Stimulated activated CD4-positive, alpha-beta T cell treated with anti-CD3 and anti-CD28 coated beads, Interleukin-1b, Interleukin-23, amount 100 ng/mL, for 1 hour (primary cell): ENCODE data around the gene INIP.
"Not testable (repeated sequence)": the region's sequence is repeated elsewhere in the genome, so short reads cannot be mapped to it uniquely, and the experiment has no call there.

Experiments
- DNase-seq, 2 donors: peaks; one replicate each; pipeline ENCODE4 v3.0.0-alpha.2; 2020; ENCODE audit warnings: low read depth in 2 of 2

The INIP gene

DNA sequence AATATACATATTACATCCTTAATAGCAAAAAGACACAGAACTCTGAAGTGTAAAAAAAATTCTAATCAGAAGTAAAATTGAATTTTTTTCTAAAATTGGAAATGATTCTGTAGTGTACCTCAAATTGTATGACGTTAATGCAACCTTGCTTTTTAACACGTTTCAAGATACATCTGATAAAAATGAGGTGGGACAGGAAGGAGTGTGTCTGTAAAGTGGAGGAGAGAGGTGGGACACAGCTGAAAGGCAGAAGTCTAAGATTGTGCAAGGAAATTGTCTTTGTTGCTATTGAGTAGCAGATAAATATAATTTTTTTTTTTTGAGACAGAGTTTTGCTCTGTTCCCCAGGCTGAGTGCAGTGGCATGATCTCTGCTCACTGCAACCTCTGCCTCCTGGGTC, 17.0 kb upstream of the INIP start:
- no peak for DNase-seq

DNA sequence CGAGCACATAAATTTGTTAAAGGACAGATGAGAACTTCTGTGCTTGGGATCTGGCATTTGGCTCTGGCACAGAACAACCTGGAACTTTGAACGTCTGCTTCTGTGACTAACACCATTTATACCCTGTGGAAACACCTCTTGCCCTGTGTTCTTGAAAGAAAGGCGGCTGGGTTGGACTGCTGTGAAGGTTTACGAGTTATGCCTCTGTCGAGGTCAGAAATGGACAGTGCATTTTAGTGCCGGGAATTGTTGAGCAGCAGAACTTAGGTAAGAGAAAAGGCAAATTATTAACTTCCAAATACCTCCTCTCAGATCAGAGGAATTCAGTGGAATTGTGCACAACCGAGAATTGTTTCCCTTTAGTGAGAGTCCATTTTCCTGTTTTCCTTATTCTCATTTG, 14.1 kb upstream of the INIP start:
- DNase-seq, result no peak

DNA sequence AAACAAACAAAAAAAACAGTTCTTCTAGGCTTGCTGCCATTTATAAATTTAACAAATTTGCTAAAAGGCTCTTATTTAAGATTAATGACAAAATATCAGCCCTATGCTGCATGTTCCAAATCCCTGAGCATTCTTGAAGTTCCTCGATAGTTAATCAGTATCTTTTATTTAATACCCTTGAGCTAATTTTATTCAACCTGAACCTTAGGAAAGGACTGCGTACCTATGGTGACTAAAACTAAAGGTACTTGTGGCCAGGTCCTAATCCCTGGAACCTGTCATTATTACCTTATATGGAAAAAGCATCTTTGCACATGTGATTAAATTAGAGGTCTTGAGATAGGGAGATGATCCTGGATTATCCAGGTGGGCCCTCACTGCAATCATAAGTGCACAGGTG, 10.5 kb upstream of the INIP start:
- DNase-seq, result no peak

DNA sequence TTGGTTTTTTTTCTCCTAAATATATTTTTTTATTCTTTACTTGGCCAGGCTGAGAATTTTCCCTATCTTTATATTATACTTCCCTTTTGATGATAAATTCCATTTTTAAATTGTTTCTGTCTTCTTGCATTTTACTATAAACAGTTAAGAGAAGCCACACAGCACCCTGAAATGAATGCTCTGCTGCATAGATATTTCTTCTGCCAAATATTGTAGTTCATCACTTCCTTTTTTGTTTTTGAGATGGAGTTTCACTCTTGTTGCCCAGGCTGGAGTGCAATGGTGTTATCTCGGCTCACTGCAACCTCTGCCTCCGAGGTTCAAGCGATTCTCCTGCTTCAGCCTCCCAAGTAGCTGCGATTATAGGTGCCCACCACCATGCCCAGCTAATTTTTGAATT, 8.5 kb upstream of the INIP start:
- DNase-seq, result no peak

DNA sequence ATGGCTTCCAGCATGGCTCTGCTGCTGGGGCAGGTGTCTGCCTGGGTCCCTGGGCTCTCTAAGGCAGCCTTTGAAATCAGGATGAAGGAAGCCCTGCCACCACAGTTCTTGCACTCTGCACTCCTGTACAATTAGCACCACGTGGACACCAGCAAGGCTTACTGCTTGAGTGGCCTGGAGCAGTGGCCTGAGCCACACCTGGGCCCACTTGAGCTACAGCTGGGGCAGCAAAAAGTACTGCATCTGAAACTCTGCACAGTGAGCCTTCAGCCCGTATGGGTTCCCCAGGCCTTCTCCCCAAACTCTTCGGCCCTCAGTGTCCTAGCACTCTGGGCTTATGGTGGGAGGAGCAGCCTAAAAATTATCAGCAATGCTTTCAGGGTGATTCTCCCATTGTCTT, 8.0 kb upstream of the INIP start:
- no peak for DNase-seq

DNA sequence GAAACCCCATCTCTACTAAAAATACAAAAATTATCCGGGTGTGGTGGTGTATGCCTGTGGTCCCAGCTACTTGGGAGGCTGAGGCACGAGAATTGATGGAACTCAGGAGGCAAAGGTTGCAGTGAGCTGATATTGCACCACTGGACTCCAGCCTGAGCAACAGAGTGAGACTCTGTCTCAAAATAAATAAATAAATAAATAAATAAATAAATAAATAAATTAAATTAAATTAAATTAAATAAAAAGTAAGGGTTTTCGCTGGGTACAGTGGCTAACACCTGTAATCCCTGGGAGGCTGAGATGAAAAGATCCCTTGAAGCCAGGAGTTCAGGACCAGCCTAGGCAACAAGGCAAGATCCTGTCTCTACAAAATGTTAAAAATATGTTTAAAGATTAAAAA, 4.8 kb upstream of the INIP start:
- not testable (repeated sequence) for DNase-seq

DNA sequence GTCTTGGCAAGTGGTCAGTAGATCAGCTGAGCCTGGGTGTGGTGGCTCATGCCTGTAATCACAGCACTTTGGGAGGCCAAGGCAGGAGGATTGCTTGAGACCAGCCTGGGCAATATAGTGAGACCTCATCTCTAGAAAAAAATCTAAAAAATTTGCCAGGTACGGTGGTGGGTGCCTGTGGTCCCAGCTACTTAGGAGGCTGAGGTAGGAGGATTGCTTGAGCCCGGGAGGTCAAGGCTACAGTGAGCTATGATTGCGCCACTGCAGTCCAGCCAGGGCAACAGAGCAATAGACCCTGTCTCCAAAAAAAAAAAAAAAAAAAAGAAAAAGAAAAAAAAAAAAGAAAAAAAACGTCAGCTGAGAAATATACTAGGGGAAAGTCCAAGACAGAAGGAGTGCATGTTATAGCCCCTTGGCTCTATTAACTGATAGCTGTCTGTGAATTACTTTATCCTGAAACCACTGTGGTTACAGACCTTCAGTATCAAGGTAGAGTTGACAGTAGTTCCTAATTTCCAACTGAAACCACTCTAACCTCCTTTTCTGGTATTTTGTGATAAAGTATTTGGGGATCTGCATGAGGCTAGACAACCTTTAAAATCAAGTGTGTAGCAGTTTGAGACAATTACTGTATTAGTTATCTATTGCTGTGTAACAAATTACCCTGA, 2.3 kb upstream of the INIP start:
- no peak for DNase-seq

DNA sequence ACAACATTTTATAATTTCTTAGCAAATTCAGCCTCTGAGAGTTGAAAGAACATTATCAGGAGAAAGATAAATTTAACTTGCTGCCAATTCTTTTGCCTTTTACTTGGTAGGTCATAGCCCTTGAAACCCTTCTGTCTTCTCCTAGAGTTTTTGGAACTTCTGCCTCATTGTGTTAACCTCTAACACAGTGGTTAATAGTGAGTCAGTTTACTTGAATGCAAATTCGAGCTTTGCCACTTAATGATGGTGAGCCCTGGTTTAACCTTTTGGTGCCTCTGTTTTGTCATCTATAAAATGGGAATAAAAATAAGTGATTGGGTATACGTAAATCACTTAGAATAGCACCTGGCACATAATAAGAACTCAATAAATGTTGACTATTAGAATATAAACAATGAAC, 1.8 kb upstream of the INIP start:
- no peak for DNase-seq

DNA sequence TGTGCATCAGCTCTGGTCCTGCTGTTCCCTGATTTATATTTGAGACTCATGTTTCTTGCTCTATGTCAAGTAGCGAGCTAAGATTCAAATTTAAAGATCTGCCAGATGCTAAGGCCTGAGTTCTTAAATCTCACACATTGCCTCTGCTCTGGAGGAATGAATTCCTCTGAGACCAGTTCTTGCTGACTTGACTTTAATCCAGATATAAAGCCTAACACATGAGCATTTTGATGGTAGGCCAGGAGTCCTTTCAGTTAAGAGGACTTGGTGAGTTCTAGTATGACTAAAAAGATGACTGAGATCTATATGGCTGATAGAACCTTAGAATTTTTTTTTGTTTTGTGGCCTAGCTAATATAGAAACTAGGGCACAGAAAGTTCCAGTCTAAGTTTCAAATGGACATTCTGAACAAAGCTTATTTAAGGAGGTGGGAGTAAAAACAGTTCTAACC, 1.3 kb upstream of the INIP start:
- no peak for DNase-seq

DNA sequence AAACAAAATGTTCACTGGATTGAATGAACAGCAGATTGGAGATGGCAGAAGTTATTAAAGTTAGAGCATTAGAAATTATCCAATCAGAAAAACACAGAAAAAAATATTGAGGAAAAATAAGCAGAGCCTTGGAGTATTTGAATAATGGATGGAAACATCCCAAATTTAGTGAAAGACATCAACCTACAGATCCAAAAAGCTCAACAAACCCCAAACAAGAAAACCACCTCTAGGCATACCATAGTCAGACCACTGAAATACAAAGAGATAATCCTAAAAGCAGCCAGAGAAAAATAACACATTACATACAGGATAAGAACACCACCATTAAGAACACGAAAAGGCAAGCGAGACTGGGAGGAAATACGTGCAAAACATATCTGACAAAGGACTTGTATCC, 5.2 kb downstream of the INIP start:
- no peak for DNase-seq

DNA sequence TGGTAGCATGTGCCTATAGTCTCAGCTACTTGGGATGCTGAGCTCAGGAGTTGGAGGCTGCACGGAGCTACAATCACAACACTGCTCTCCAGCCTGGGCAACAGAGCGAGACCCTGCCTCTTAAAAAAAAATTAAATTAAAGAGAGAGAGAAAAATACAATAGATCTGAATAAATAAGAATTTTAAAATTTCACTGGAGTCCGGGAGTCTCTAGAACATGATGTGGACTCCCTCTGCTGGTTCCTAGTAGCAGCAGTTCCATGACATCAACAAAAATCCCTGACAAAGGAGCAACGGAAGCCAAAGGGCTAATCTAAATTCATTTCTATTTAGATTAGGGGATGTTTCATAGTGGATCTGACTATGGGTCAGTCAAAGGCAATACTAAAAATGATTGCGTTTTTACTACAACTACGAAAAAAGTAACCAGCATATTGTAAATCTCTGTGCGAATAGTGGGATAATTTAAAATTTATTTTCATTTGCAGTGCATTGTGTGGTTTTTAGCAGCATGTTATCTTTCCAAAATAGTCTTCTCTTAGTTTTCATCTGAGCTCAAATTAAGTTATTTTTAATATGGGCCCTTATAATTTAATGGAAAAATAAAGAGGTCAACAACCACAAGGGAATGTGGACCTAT, 6.7 kb downstream of the INIP start:
- no peak for DNase-seq

DNA sequence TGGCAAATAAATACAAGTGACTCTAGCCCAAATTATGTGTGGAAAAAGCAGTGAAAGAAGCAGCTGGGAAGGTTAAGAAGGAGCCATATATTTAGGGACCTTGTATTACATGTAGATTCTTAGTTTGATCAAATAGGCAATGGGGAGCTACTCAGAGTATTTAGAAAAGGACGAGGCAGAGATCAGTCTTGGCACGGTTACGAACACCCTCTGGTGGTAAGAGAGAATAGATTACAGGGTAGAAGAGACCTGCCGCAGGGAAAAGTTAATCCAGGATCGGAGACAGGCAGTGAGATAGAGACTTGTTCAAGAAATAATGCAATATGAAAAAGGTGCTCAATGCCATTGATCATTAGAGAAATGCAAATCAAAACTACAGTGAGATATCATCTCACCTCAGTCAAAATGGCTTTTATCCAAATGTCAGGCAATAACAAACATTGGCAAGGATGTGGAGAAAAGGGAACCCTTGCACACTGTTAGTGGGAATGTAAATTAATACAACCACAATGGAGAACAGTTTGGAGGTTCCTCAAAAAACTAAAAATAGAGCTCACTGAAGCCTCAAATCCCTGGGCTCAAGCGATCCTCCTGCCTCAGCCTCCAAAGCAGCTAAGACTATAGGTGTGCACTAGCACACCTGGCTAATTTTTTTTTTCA, 12.0 kb downstream of the INIP start:
- no peak for DNase-seq

DNA sequence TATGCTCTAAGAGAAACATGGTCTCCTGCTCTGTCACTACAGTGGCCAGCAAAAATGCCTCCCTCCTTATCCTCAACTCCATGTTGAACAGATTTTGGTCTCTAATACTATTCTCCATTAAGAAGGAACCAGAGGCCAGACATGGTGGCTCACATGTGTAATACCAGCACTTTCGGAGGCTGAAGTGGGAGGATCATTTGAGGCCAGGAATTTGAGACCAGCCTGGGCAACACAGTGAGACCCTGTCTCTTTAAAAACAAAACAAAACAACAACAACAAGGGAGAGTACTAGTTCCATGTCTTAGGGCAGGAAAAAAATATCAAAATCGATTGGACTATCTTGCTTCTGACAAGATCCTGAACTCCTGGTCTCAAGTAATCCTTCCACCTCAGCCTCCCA, 14.6 kb downstream of the INIP start:
- no peak for DNase-seq

DNA sequence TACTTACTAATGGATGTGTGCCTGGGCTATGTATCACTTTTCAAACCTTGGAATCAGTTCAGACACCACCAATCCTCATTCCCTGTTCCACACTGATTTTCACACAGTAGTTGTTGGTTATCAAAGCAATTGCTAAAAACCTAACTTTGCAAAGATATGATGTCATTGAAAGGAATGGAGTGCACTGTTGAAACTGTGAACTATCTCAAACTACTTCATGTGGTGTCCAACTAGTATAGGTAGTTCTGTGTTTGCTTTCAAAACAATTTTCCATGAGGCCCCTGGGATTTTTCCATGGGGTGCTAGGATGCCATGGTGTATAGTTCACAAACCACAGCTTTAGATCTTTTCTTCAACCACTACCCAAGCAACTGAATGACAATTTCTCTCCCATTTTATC, 17.8 kb downstream of the INIP start:
- no peak for DNase-seq

DNA sequence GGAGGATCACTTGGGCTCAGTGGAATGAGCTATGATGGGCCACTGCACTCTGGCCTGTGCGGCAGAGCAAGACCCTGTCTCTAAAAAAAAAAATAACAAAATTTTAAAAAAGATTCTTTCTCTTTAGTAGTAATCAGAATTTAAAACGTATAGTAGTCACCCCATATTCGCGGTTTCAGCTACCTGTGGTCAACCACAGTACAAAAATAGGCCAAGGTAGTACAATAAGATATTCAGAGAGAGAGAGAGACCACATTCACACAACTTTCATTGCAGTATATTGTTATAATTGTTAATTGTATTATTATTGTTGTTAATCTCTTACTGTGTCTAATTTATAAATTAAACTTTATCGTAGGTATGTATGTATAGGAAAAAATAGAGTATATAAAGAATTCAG, 18.7 kb downstream of the INIP start:
- DNase-seq, result no peak

DNA sequence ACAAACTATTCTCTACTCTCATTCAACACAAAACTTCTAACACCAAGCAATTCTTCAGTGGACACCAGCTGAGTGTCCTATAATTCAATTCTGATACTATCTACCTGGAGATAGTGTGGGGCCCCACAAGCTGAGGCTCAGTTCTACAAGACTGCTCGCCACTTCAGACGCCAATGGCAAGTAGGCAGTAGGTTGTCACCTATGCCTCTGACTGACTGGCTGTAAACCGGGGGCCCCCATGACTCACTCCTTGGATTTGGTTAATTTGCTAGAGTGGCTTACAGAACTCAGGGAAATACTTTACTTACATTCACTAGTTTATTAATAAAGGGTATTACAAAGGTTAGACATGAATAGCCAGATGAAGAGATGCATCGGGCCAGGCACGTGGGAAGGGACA, 21.5 kb downstream of the INIP start:
- DNase-seq, result no peak

DNA sequence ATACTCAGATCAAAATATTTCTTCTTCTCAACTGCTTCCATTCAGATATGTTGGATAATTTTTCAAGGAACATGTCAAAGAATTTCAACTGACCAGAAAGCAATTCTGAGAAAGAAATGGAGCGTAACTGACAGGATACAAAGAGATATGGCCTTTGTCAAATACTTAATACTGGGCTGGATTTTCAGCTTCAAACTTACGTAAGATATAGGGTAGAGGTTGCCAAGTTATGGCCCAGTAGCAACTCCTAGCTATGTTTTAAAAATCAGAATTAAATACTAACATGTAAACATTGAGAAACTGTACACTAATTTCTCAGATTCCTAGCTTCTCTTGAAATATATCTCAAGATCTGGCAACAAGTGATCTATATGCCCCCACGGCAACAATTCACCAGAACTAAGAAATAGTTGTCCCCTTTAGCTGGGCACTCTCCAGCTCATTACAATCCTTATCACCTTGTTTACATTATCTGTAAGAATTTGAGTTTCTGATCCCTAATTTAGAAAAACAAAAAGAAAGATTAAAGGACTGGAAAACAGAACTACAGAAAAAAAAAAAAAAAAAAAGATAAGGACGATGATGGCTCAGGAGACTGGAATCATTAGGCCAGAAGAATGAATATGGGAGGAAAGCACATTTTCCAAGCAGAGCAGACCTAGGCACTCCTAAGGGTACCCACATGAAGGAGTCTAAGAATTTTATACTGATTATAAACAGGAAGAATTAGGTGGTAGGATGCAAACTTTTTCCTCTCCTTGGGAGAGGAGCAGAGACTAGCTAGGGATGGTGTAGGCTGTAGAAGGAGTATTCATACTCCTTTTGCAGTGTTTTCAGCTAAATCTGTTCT, 23.0 kb downstream of the INIP start:
- no peak for DNase-seq

DNA sequence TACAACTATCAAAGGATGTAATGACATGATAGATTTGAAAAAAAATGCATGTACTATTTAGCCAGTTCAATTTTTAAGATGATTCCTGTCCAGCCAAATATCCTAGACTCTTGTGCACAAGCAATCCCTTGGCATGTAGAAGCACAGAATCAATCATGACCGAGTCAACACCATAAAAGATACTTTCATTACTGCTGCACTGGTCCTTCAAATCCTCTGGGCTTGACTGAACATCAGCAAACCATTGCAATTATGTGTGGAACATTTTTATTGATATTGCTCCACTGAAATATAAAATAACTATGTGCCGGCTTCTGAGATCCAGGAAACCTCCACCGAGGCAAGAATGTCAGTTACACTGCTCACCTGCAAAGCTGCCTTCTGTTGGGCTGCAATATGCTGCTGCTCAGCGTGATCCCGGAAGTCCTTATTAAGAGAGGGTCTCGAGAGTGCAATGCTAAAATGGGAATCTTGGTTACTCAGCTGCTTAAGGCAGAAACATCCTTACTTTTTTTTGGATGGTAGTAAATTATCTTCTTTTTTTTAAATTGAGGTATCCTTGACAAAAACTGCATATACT, 28.7 kb downstream of the INIP start:
- DNase-seq, result no peak

DNA sequence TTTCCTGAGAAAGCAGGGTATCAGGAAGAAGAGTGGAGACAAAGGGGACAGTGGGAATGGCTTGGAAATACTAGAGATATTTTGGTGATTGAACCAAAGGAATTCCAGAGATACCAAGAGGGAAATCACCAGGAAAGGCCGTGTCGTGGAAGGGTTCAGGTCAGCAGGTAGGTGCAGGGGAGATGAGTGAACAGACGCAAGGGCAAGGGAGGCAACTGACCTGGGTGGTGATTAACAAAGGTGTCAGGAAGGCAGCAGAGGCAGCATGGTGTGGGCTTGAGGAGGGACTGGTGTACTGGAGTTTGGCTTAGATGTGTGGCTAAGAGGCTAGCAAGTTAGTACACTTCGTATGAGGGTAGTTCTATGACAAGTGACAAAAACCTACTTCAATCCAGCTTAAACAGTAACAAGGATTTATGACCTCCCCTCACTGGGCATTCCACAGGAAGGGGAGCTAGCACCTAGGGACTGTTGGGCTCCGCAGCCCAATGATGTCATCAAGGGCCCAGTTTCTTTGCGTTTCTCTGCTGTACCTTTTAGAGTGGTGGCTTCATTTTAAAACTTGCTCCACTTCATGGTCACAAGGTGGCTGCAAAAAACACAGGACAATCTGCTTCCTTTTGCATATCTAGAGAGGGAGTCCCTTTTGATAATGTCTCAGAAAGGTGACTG, 37.0 kb downstream of the INIP start:
- no peak for DNase-seq

DNA sequence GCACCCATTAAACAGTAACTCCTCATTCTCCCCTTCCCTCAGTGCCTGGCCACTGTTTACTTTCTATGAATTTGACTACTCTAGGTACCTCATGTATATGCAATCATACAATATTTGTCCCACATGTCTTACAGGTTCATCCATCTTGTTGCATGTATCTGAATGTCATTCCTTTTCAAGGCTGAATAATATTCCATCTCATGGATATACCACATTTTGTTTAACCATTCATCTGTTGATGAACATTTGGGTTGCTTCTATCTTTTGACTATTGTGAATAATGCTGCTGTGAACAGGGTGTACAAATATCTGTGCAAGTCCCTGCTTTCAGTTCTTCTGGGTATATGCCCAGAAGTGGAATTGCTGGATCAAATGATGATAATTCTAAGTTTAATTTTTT, 40.9 kb downstream of the INIP start:
- no peak for DNase-seq

DNA sequence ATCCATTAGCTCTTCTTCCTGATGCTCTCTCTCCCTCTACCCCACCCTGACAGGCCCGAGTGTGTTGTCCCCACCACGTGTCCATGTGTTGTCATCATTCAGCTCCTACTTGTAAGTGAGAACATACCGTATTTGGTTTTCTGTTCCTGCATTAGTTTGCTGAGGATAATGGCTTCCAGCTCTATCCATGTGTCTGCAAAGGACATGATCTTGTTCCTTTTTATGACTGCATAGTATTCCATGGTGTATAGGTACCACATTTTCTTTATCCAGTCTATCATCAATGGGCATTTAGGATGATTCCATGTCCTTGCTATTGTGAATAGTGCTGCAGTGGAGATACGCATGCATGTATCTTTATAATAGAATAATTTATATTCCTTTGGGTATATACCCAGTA, 44.7 kb downstream of the INIP start:
- not testable (repeated sequence) for DNase-seq
